ENCODE measurements around the gene SUMO4. TPM values are rescaled to one million over a fixed set of nuclear protein-coding genes. Genes with fewer than 3 reads are reported as not detected.

SUMO4 gene
- total RNA-seq, 2 donors from 2014 or later, result 1.3 to 1.9 TPM

DNA sequence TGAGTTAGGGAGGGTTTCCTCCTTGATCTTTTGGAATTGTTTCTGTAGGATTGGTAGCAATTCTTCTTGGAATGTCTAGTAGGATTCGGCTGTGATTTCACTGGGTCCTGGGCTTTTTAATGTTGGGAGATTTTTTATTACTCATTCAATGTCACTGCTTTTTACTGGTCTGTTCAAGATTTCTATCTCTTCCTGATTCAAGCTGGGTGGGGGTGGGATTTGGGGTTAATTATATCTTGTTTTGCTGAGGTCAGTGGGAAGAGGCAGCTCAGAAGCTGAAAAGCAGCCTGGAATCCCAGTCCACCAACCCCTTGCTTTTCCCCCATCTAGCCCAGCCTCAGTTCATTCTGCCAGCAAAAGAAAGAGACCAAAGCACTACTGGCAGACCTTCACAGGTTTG lies 39.6 kb downstream of the SUMO4 start:
- no peak for DNase-seq
- Histone ChIP-seq H3K27me3 (ENCODE audit: control insufficient read depth, insufficient read depth, low read length, poor library complexity, severe bottlenecking) (no peaks in the 10 kb centered on the region), H3K9me3 (ENCODE audit: control insufficient read depth, low read length) (no peaks in the 10 kb centered on the region), H3K27ac (ENCODE audit: low read depth, low read length) (no peak overlapping the region), H3K36me3 (ENCODE audit: control insufficient read depth, insufficient read depth, low read length) (no peaks in the 10 kb centered on the region), H3K9ac (ENCODE audit: extremely low read depth, low read length, poor library complexity, severe bottlenecking) (no peak overlapping the region), H3K4me3 (ENCODE audit: low read length) (no peak overlapping the region), H3K4me1 (ENCODE audit: control insufficient read depth, insufficient read depth, low read length) (no peaks in the 10 kb centered on the region)
- Mint-ChIP-seq H3K9me3 (no peaks in the 10 kb centered on the region), H3K4me1 (peaks cover 7% of the 10 kb centered on the region), H3K36me3 (ENCODE audit: low read depth) (no peaks in the 10 kb centered on the region), H3K27ac (no peak overlapping the region), H3K27me3 (ENCODE audit: insufficient read depth) (no peaks in the 10 kb centered on the region), H3K4me3 (no peak overlapping the region)
- no peak for TF ChIP-seq CTCF (conservative IDR thresholded peaks at IDR 0.05)
- WGBS, 2 experiments (ENCODE audit: insufficient coverage in 1 of 2, insufficient read length in 1 of 2), result 100% methylated on average over 1 of the region's 1 CpG; no CpG with 5 or more reads in 1 of the 2 experiments

DNA sequence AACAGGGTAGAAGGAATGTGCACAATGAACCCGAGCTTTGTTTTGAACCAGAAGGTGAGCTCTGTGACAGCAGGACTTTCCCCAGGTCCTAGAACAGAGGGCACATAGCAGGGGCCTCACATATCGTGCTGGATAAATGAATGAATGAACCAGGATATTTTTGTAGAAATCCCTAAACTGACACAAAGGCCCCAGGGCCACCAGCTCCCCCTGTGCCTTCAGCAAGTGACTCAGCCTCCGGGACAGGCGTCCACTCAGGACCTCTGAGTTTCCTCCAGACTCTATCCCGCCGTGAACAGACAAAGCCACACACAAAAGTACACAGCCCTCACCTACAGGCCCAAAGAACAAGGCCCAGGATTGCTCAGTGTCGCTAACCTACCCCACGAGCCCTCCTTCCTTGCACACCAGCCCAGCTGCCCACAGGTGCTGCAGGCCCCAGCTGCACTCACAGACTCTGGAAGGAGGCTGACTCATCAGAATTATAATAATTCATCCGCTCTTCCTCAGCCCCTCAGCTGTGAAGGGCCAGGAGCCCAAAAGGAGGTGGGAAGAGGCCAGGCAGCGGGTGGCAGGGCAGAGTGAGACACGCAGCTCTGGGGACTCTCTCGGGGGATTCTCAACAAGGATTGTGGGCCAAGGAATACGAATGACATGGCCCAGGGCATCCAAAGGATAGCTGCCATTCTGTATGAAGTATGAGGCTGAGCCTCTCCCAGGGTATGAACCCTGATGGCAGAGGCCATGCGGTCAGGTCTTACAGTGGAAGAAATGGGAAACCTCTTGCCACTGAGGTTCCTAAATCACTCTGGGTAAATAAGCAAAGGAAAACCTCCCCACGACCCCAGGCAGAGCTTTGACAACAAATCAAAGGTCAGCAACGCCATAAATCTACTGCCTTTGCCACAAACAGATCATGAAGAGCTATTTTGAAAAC lies 40.9 kb downstream of the SUMO4 start:
- Histone ChIP-seq H3K27ac (ENCODE audit: low read depth, low read length) (no peak overlapping the region), H3K9me3 (ENCODE audit: control insufficient read depth, low read length) (no peaks in the 10 kb centered on the region), H3K4me1 (ENCODE audit: control insufficient read depth, insufficient read depth, low read length) (no peaks in the 10 kb centered on the region), H3K4me3 (ENCODE audit: low read length) (no peak overlapping the region), H3K9ac (ENCODE audit: extremely low read depth, low read length, poor library complexity, severe bottlenecking) (no peak overlapping the region), H3K27me3 (ENCODE audit: control insufficient read depth, insufficient read depth, low read length, poor library complexity, severe bottlenecking) (no peaks in the 10 kb centered on the region), H3K36me3 (ENCODE audit: control insufficient read depth, insufficient read depth, low read length) (no peaks in the 10 kb centered on the region)
- Mint-ChIP-seq H3K4me3 (no peak overlapping the region), H3K9me3 (no peaks in the 10 kb centered on the region), H3K27me3 (ENCODE audit: insufficient read depth) (no peaks in the 10 kb centered on the region), H3K27ac (no peak overlapping the region), H3K4me1 (peaks cover 7% of the 10 kb centered on the region), H3K36me3 (ENCODE audit: low read depth) (no peaks in the 10 kb centered on the region)
- TF ChIP-seq CTCF (conservative IDR thresholded peaks at IDR 0.05), result no peak
- DNase-seq, result no peak
- WGBS, 2 experiments (ENCODE audit: insufficient coverage in 1 of 2, insufficient read length in 1 of 2), result 89 to 96% methylated on average over 8 to 16 of the region's 16 CpGs

GRCh38 chr6:149441740-149442139 lies 41.7 kb downstream of the SUMO4 start:
- no peak overlapping the region for H3K27ac Mint-ChIP-seq
- 89 to 96% methylated on average over 4 to 9 of the region's 9 CpGs for WGBS, 2 experiments (ENCODE audit: insufficient coverage in 1 of 2, insufficient read length in 1 of 2)
- no peaks in the 10 kb centered on the region for H3K9me3 Mint-ChIP-seq
- no peaks in the 10 kb centered on the region for H3K27me3 ChIP-seq (ENCODE audit: control insufficient read depth, insufficient read depth, low read length, poor library complexity, severe bottlenecking)
- H3K36me3 Mint-ChIP-seq (ENCODE audit: low read depth), result no peaks in the 10 kb centered on the region
- H3K4me3 ChIP-seq (ENCODE audit: low read length), result no peak overlapping the region
- DNase-seq, result no peak
- TF ChIP-seq CTCF (conservative IDR thresholded peaks at IDR 0.05), result no peak
- no peak overlapping the region for H3K27ac ChIP-seq (ENCODE audit: low read depth, low read length)
- H3K27me3 Mint-ChIP-seq (ENCODE audit: insufficient read depth), result peaks cover 1% of the 10 kb centered on the region
- no peak overlapping the region for H3K9ac ChIP-seq (ENCODE audit: extremely low read depth, low read length, poor library complexity, severe bottlenecking)
- no peaks in the 10 kb centered on the region for H3K36me3 ChIP-seq (ENCODE audit: control insufficient read depth, insufficient read depth, low read length)
- H3K4me1 Mint-ChIP-seq, result peaks cover 7% of the 10 kb centered on the region
- H3K4me1 ChIP-seq (ENCODE audit: control insufficient read depth, insufficient read depth, low read length), result no peaks in the 10 kb centered on the region
- no peak overlapping the region for H3K4me3 Mint-ChIP-seq
- no peaks in the 10 kb centered on the region for H3K9me3 ChIP-seq (ENCODE audit: control insufficient read depth, low read length)

Data from endodermal cell (in vitro differentiated cells).